Measurements from ENCODE around the gene NEAT1. TPM values are rescaled to one million over a fixed set of nuclear protein-coding genes. Genes with fewer than 3 reads are reported as not detected.
A peak's percentile ranks its signal among the peaks of the same experiment; 100 is the strongest.

The NEAT1 gene
- total and polyA plus RNA-seq, 9 of the 15 experiments (the other 6 are each of a cell fraction or from before 2014, with no cell fraction given) = 20.1 to 389 (median 62.8) TPM

- TF ChIP-seq, protein P1, sequence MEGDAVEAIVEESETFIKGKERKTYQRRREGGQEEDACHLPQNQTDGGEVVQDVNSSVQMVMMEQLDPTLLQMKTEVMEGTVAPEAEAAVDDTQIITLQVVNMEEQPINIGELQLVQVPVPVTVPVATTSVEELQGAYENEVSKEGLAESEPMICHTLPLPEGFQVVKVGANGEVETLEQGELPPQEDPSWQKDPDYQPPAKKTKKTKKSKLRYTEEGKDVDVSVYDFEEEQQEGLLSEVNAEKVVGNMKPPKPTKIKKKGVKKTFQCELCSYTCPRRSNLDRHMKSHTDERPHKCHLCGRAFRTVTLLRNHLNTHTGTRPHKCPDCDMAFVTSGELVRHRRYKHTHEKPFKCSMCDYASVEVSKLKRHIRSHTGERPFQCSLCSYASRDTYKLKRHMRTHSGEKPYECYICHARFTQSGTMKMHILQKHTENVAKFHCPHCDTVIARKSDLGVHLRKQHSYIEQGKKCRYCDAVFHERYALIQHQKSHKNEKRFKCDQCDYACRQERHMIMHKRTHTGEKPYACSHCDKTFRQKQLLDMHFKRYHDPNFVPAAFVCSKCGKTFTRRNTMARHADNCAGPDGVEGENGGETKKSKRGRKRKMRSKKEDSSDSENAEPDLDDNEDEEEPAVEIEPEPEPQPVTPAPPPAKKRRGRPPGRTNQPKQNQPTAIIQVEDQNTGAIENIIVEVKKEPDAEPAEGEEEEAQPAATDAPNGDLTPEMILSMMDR (IDR thresholded peaks at IDR 0.05 in 2 of 3, conservative IDR thresholded peaks at IDR 0.05 in 1 of 3; ENCODE audit: insufficient read depth in 2 of 3, low read depth in 1 of 3, low read length in 3 of 3) = peak; percentile 96 to 97 (median 96)
Observed at GRCh38 chr11:65416341-65416824, 6.2 kb upstream of the NEAT1 start (continued).

GRCh38 chr11:65416841-65417701 lies 5.5 kb upstream of the NEAT1 start:
- H3K36me3 ChIP-seq (ENCODE audit: control insufficient read depth, insufficient read depth, low read length) = peaks cover 10% of the 10 kb centered on the region; the same call in 1 of the 3 replicates
- H3K4me2 ChIP-seq (ENCODE audit: insufficient read depth, low read length) = peak overlapping the region; percentile 91
- ATAC-seq (no peak), DNase-seq (ENCODE audit: extremely low read depth in 1 of 4, low spot score in 3 of 4) (no peak), FAIRE-seq (no peak)
- CTCF ChIA-PET (ENCODE audit: low intra/inter-chr PET ratio) = interaction anchor here (0.9 to 1.7 kb wide), 6 partner anchors 16 to 94 kb away, joined by 3 to 21 read pairs (median 5); partner anchors contain the start of gene SLC25A45
- H3K9me1 ChIP-seq (ENCODE audit: control insufficient read depth, insufficient read depth, low read length) = no peaks in the 10 kb centered on the region
- peak overlapping the region; percentile 88 to 98 for H3K9ac ChIP-seq (ENCODE audit: insufficient read depth in 1 of 2, low read depth in 2 of 2, low read length in 2 of 2)
- intact Hi-C loops (cut with micrococcal nuclease) (loop anchor here (1.0 to 2.0 kb wide), 5 partner anchors 16 to 93 kb away; partner anchors contain the start of gene SLC25A45), in situ Hi-C loops (cut with MboI) (loop anchor here (5.0 kb wide), 1 partner anchor 95 kb away; no protein-coding TSS in a partner anchor)
- H3K4me1 ChIP-seq (replicated peaks in 1 of 2; ENCODE audit: control insufficient read depth in 2 of 2, insufficient read depth in 2 of 2, low read length in 2 of 2) = peaks cover 51 to 66% of the 10 kb centered on the region in 2 experiments
- peak overlapping the region; percentile 4; the same call in 1 of the 2 replicates for H3K4me3 ChIP-seq
- 49% methylated on average over 14 of the region's 14 CpGs for WGBS (ENCODE audit: insufficient coverage, low coverage, missing lambda C conversion rate)
- no TSS peak for BruUV-seq (replicated peaks)
- H4K20me1 ChIP-seq (replicated peaks; ENCODE audit: control insufficient read depth, insufficient read depth, low read length) = no peaks in the 10 kb centered on the region
- no peaks in the 10 kb centered on the region for H3K27me3 ChIP-seq (ENCODE audit: control insufficient read depth in 2 of 2, insufficient read depth in 2 of 2, low read length in 2 of 2)
- peak overlapping the region; percentile 98 for H3K27ac ChIP-seq (ENCODE audit: extremely low read depth, low read depth, low read length)
- peak overlapping the region; percentile 95 for H2AFZ ChIP-seq (ENCODE audit: low read depth, low read length)
- POLR2A ChIA-PET = interaction anchor here (0.5 to 17.3 kb wide), 18 partner anchors 8 to 462 kb away, joined by 3 to 1349 read pairs (median 5); partner anchors contain the start of genes MALAT1 and NEAT1
- H3K9me3 ChIP-seq (replicated peaks; ENCODE audit: control insufficient read depth, insufficient read depth, low read depth, low read length) = no peaks in the 10 kb centered on the region
- peaks cover 57% of the 10 kb centered on the region for H3K79me2 ChIP-seq (ENCODE audit: control insufficient read depth, insufficient read depth, low read length)
- TF ChIP-seq ZNF133 (CRISPR knock-in tag; IDR thresholded peaks at IDR 0.05) = no peak
- TF ChIP-seq MAZ (CRISPR knock-in tag; conservative IDR thresholded peaks at IDR 0.05 in 1 of 2, IDR thresholded peaks at IDR 0.05 in 1 of 2) = 0 out of 4 replicates have a peak, but pooled peaks of 1 of the 2 experiments have one; percentile 4
- no peak for TF ChIP-seq U2AF2 (optimal IDR thresholded peaks at IDR 0.05; ENCODE audit: low read depth, low read length)
- TF ChIP-seq CREM (IDR thresholded peaks at IDR 0.05; ENCODE audit: low read depth) = no peak
- no peak for TF ChIP-seq ZNF41 (CRISPR knock-in tag; conservative IDR thresholded peaks at IDR 0.05)
- TF ChIP-seq SMAD4 (CRISPR knock-in tag; conservative IDR thresholded peaks at IDR 0.05) = peak; percentile 4; the same call in 1 of the 2 replicates
- TF ChIP-seq RBFOX2 (IDR thresholded peaks at IDR 0.05; ENCODE audit: low read depth, low read length) = peak; percentile 52; the same call in 1 of the 2 replicates
- no peak for TF ChIP-seq NCOA4 (IDR thresholded peaks at IDR 0.05; ENCODE audit: partially characterized antibody)
- TF ChIP-seq POLR2B (IDR thresholded peaks at IDR 0.05; ENCODE audit: low read depth, partially characterized antibody) = no peak
- TF ChIP-seq SPI1 (IDR thresholded peaks at IDR 0.05; ENCODE audit: borderline replicate concordance, low read depth, low read length) = peak; percentile 86
- TF ChIP-seq FOXA3 (CRISPR knock-in tag; conservative IDR thresholded peaks at IDR 0.05 in 1 of 2, IDR thresholded peaks at IDR 0.05 in 1 of 2) = peak in 1 of 2 experiments; percentile 20; a peak in 1 of 4 replicates
- TF ChIP-seq TEAD1 (CRISPR knock-in tag; IDR thresholded peaks at IDR 0.05) = no peak
- TF ChIP-seq ZNF57 (CRISPR knock-in tag; IDR thresholded peaks at IDR 0.05) = no peak
- TF ChIP-seq PTBP1 (IDR thresholded peaks at IDR 0.05; ENCODE audit: low read depth, low read length) = no peak
- TF ChIP-seq JUND (IDR thresholded peaks at IDR 0.05; ENCODE audit: borderline replicate concordance, low read depth, low read length) = no peak
- TF ChIP-seq JUND (tag; IDR thresholded peaks at IDR 0.05; ENCODE audit: borderline replicate concordance, low read depth, low read length) = no peak

Measured in K562 (cell line).